ENCODE measurements around the gene SACS.
"Not testable (repeated sequence)": the region's sequence is repeated elsewhere in the genome, so short reads cannot be mapped to it uniquely, and the experiment has no call there.

Gene SACS

DNA sequence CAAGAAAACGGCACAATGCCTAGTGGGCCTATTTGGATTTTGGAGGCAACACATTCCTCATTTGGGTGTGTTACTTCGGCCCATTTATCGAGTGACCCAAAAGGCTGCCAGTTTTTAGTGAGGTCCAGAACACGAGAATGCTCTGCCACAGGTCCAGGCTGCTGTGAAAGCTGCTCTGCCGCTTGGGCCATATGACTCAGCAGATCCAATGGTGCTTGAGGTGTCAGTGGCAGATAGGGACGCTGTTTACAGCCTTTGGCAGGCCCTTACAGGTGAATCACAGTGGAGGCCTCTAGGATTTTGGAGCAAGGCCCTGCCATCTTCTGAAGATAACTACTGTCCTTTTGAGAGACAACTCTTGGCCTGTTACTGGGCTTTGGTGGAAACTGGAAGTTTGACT, 118.7 kb downstream of the SACS start:
- not testable (repeated sequence) for DNase-seq (ENCODE audit: low read depth in 2 of 2)

DNA sequence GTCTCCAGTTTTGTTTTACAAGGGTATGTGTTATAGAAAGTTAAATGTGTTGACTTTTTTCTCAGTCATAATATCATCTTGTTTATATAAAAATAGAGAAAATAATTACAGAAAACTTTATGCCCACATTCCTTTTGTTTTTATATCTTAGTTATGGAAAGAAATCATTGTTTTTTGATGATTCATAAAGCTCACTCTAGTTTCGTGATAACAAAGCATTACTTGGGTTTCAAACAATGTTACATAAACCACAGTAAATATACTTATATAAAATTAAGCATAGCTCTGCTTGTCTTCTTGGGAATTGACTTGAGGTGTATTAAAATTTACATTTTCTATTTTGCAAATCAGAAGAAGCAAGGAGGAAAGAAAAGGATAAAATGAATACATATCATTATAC, 140.9 kb downstream of the SACS start:
- DNase-seq (ENCODE audit: low read depth in 2 of 2), result no peak

DNA sequence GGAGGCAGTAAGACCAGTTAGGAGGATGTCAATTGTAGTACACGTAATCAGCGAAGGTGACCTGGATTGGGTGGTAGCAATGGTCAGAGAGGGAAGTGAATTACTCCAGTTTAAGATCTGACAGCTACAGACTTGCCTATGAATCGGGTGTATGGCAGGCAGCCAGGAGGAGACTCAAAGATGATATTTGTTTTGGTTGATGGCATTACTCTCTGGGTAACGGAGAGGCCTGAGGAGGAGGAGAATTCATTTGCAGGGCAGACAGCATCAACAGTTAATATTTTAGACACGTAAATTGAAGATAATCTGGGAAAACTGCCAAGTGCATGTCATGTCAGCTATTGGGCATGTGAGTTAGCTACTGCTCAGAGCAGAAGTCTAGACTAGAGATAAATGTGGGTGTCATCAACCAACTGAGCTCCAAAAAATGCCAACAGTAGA, 143.6 kb downstream of the SACS start:
- no peak for DNase-seq (ENCODE audit: low read depth in 2 of 2)

DNA sequence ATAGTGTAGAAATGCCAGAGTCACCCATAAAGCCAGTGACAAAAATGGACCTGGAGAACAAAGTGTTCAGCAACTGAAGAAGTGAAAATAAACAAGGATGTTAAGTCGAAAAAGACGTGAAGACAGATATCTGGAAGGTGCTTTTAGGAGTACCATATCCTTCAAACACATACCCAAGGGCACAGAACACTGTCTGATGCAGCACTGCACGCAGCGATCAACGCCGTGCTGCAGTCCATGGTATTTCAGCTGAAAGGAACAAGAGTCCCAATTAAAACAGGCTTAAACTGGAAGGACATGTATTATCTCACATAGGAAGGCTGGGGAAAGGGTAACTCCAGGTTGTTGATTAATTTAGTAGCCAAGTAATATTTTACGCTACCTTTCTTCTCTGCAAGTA, 144.5 kb downstream of the SACS start:
- no peak for DNase-seq (ENCODE audit: low read depth in 2 of 2)

DNA sequence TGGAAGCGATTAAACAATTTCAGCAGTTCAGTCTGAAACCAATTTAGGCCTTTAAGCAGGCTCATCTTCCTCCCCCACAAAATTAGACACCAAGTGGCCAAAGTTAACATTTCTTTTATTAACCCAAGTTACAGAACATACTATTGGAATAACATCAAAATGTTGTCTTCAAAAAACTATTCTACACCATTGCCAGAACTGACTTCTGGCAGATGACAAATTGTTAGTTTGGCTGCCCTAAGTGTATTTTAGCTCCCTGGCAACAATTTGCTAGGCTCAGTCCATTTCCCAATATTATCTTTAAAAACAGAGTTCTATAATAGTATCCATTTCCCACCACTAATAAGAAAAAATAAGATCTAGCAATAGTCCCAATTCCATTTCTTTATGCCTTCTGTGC, 144.9 kb downstream of the SACS start:
- no peak for DNase-seq (ENCODE audit: low read depth in 2 of 2)

DNA sequence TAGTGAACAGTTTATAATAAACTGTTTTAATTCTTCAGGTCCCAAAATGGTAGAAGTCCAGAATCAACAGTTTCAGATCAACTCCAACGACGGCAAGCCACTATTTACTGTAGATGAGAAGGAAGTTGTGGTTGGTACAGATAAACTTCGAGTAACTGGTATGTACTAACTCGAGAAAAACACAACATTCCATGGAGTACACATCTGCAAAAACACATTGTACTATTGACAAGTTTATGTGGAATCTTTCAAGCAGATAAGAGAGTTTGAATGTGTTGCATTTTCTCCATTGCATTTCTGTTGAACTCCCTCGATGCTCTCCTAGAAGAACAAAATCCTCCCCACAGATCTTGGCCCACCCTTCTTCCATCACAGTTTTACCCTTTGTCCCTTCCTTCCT, 154.2 kb downstream of the SACS start:
- no peak for DNase-seq (ENCODE audit: low read depth in 2 of 2)

Data from stimulated activated CD4-positive, alpha-beta T cell treated with anti-CD3 and anti-CD28 coated beads, Interleukin-1b, Interleukin-23, amount 100 ng/mL, for 4 hours (primary cell).